Activated CD8-positive, alpha-beta memory T cell treated with anti-CD3 and anti-CD28 coated beads for 24 hours (primary cell): ENCODE data around the gene EMC1.
"Not testable (repeated sequence)": the region's sequence is repeated elsewhere in the genome, so short reads cannot be mapped to it uniquely, and the experiment has no call there.

Experiments
- DNase-seq: peaks from one replicate; pipeline ENCODE4 v3.0.0-alpha.2; 2020

EMC1 gene

DNA sequence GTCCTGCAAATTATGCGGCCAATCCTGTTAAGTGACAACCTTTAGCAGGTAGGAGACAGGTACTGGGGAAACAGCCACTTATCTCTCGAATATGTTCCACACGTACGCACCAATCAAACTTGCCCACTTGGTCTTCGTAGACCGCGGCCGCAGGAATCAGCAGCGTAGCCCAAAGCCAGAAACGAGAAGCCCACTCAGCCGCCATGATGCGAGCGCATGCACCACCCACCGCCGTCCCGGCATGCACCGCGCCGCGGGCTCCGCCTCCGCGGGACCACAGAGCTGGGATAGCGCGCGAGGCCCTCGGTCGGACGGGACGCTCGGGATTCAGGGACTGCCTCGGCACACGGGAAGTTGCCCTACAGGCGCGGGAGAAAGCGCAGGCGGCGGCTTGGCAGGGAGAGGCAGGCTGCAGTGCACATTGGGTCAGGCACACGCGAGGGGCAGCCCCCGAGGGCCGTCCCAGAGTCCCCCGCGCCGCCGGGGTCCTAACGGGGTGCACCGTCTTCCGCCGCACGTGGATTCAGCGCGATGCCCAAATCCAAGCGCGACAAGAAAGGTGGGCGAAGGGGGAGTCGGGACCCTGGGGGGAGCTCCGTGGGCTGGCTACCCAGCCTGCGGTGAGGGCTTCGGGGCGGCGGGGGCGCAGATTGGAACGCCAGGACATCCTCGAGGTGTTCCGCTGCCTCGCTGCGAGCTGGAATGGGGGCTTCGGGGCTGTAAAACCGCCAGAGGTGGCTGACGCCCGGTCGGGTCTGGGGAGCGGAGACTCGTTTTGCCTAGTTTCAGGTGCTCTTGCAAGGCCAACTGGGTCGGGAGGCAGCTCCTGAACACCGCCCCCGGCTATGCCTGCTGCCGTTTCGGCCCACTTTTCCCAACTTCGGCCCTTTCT lies at the start of gene EMC1, which contains the start of gene MRTO4:
Gene EMC1 (minus strand): TSS at position 220 of the 892 bp plus-strand sequence. CDS start 15 bp downstream, at position 205.
Gene MRTO4 (plus strand): TSS at position 501 of the 892 bp plus-strand sequence. CDS start 31 bp downstream, at position 532.
- DNase-seq: peak; percentile 99

DNA sequence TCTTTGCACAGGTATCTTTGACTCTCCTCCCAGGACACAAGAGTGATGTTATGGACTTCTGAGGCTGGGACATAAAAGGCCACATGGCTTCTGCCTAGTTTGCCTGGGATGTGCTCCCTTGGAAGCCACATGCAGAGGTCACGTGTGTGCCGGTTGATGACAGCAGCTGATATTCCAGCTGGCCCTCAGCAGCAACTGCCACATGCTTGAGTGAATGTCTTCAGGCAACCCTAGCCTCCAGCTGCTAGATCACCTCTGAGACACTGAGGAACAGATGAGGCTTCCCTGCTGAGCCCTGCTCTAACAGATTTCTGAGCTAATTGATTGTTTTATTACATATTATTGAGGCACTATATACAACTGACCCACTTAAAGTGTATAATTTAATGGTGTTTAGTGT lies 48.9 kb upstream of the EMC1 start:
- DNase-seq: no peak

DNA sequence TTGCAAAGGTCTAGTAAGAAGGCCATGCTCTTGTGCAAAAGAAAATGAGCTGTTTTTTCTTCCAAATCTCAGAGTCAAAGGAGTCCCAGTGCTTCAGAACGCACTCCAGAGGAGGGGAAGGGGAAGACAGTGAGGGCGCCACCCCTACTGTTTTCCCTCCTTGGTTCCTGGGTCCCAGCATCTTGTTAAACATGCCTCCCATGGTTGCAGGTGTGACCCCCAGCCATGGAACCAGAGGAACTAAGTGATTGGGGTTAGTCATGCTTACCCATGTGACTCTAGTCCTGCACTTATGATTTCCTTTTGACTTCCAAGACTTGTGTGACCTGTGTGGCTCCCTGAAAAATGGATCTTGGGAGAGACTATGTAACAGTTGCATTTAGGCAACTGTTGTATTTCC lies 43.3 kb upstream of the EMC1 start:
- DNase-seq: no peak

DNA sequence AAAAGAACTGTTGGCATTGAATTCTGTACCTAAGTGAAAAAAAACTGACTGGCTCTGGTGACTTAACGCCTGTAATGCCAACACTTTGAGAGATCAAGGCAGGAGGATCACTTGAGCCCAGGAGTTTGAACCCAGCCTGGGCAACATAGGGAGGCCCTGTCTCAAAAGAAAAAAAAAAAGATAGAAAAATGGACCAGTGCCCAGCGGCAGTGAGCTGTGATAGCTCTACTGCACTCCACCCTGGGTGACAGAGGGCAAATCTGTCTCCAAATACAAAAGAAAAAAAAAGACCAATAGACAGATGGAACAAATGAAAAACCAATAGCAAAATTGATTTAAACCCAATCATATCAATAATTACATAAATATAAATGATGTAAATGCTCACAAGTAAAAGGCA lies 37.9 kb upstream of the EMC1 start:
- DNase-seq: no peak

DNA sequence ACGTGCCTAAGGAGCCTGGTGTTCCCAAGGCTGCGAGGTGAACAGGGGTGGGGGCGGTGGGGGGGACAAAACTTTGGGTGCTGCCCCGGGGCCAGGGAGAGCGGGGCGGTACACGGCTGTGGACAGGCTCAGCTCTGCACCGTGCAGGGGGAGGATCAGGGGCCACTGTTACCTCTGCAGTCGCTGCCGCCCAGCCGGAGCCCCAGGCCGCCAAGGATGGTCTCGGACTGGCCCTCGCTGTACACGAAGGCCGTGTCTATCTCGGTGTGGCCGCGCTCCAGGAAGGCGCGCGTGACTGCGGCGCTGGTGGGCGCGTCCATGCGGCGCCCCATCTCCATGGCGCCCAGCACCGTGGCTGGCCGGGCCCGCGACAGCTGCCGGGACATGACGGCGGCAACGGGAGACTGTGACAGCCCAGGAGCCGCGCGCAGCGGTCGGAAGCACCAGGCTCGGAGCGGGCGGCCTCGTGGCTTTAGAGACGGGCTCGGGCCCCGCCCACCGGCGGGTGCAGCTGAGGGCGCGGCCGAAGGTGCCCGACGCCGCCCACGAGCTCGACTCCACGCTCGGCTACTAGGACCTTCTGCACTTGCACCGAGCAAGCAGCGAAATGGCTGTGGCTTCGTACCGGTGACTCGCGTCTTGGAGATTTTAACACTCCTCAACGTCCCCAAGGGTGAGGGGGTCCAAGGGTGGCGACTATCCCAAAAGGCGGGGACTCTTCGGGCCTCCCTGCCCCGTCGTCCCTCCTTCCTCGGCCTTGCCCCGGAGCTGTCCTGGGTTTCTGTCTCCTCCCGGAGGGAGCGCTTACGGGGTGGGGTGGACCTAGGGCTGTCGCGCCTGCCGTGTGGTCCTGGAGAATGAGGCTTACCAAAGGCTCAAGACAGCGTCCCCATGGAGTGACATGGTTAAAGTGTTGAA lies 37.3 kb upstream of the EMC1 start, which contains the start of gene AKR7A3:
Gene AKR7A3 (minus strand): TSS at position 447 of the 918 bp plus-strand sequence. CDS start 61 bp downstream, at position 386.
- DNase-seq: peak; percentile 79

DNA sequence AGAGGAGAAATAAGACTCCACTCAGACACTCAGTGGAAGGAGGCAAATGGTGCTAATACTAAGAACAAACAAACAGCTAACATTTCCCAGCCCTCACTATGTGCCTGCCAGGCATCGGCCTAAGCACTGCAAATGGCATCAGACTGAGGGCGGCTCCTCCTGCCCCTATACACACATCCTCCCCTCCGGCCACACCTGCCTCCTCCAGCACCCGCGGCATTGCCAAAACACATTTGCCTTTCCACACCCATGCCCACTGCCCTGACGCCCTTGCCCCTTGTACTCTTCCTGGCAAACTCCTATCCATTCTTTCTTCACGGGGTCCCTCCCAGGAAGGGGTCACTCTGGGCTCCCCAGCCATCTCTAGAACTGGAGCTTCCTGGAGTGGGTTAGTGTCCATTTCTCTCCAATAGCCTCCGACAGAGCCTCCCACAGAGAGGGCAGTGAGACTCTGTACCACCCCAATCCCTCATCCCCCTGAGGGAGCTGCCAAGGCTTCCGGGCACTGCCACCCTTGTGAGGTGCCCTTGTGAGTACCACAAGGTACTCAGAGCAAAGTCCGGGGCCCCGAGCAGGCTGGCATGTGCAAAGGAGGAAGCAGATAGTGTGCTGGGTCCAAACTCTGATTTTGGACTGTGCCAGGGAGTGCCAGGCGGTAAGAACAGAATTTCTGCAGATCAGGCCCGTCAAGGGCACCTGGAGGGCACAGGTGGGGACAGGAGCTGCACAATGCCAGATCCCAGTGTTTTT lies 36.3 kb upstream of the EMC1 start:
- no peak for DNase-seq

DNA sequence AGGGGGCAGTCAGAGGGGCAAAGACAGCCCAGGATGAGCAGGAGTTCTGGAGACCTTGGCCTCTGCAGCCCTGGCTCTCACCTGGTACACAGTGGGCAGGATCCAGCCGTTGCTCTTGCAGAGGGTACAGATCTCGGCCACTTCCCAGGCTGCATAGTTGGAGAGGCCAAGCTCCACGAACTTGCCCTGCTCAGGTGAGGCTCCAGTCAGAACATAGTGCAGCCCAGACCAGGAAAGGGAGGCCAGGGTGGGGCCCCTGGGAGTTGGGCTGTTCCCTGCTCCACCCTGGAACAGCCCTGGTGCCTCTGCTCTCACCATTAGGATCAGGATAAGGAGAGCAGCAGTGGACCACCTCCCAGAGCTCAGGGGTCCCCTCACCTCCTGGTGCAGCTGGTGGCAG lies 34.5 kb upstream of the EMC1 start:
- DNase-seq: not testable (repeated sequence)

DNA sequence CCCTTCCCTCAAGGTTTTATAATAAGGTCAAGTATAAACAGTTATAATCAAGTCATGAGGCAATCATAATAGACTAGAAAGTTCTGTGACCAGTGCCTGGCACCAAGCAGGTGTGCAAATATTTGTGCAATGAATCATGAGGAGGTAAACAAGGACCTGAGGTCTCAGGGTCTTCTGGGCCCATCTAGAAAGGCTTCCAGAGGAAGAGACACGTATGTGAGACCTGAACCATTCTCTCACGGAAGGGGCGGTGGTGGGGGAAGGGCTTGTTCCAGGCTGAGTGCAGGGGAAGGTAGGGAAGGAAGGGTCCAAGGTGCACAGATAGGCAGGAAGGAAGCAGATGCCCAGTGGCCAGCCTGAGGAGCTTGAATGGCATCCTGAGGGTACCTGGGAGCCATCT lies 34.0 kb upstream of the EMC1 start:
- DNase-seq: not testable (repeated sequence)

DNA sequence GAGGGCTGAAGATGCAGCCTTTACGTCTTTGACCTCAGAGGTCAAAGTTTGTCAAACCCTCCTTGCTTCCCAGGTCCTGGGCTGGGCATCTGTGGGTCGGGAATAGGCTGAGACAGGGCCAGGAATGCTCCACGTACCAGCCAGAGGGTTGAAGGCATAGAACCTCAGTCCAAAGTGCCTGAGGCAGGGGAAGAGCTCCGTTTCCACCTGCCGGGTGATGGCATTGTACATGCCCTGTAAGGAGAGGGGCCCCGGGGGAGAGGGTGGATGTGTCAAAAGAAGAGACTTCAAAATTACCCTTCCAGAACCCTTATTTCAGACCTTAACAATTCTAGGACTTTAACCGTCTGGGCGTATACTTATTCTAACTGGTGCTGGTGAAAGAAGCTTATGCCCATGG lies 33.6 kb upstream of the EMC1 start:
- DNase-seq: no peak

DNA sequence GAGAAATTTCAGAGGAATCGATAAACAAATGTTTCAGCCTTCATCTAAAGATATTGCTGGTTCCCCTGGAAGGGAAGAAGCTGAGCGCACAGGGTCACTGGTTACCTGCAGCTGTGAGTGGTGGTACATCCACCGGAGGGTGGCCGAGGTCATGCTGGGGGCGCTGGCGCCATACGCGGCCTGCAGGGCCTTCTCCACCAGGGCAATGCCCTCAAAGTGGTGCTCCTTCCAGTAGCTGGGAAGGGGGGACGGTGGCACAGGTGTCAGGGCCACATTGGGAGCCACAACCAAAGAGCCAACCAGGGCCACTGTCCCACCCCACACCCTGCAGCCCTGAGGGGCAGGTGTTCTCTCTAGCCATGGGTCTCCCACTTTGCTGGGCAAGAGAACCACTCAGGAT lies 32.6 kb upstream of the EMC1 start:
- DNase-seq: no peak

DNA sequence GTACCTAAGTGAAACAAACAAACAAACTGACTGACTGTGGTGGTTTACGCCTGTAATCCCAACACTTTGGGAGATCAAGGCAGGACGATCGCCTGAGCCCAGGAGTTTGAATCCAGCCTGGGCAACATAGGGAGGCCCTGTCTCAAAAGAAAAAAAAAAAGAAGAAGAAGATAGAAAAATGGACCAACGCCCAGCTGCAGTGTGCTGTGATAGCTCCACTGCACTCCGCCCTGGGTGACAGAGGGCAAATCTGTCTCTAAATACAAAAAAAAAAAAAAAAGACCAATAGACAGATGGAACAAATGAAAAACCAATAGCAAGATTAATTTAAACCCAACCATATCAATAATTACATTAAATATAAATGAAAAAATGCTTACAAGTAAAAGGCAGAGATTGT lies 23.3 kb upstream of the EMC1 start:
- no peak for DNase-seq

DNA sequence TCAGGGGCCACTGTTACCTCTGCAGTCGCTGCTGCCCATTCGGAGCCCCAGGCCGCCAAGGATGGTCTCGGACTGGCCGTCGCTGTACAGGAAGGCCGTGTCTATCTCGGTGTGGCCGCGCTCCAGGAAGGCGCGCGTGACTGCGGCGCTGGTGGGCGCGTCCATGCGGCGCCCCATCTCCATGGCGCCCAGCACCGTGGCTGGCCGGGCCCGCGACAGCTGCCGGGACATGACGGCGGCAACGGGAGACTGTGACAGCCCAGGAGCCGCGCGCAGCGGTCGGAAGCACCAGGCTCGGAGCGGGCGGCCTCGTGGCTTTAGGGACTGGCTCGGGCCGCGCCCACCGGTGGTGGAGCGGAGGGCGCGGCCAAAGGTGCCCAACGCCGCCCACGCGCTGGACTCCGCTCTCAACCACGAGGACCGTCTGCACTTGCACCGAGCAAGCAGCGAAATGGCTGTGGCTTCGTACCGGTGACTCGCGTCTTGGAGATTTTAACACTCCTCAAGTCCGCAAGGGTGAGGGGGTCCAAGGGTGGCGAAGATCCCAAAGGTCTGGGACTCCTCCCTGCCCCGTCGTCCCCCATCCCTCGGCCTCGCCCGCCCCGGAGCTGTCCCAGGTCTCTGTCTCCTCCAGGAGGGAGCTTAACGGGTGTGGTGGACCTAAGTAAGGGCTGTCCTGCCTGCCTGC lies 22.7 kb upstream of the EMC1 start:
- not testable (repeated sequence) for DNase-seq

DNA sequence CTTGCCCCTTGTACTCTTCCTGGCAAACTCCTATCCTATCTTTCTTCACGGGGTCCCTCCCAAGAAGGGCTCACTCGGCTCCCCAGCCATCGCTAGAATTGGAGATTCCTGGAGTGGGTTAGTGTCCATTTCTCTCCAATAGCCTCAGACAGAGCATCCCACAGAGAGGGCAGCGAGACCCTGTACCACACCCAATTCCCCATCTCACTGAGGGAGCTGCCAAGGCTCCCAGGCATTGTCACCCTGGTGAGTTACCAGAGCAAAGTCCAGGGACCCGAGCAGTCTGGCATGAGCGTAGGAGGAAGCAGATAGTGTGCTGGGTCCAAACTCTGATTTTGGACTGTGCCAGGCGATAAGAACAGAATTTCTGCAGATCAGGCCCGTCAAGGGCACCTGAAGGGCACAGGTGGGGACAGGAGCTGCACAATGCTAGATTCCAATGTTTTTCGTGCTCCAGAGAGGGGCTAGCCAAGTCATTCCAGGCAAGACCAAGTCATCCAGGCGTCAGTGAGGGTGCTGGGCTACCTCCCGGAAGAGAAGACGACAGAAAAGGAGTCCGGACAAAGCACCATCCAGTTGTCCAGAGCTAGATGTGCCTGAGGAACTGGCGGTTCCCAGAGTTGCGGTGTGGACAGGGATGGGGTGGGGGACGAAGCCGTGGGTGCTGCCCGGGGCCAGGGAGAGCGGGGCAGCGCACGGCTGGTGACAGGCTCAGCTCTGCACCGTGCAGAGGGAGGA lies 22.0 kb upstream of the EMC1 start:
- DNase-seq: no peak

DNA sequence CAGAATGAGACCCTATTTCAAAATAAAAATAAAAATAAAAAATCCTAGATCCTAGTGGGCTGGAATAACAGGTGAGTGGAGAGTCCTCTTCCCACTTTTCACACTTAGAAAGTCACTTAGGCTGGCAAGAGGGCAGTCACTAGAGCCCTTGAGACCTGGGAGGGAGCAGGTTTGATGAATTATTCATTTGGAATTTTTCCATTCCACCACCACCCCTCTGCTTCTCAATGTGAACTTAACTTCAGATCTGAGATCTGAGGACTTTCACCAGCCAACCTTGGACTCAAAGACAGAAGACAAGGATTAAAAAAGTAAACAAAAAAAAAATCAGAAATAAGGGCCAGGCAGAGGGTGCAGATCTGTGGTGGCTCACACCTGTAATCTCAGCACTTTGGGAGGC lies 20.7 kb upstream of the EMC1 start:
- no peak for DNase-seq

DNA sequence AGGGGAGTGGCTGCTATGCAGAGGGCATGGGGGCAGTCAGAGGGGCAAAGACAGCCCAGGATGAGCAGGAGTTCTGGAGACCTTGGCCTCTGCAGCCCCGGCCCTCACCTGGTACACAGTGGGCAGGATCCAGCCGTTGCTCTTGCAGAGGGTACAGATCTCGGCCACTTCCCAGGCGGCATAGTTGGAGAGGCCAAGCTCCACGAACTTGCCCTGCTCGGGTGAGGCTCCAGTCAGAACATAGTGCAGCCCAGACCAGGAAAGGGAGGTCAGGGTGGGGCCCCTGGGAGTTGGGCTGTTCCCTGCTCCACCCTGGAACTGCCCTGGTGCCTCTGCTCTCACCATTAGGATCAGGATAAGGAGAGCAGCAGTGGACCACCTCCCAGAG lies 19.0 kb upstream of the EMC1 start:
- DNase-seq: not testable (repeated sequence)

DNA sequence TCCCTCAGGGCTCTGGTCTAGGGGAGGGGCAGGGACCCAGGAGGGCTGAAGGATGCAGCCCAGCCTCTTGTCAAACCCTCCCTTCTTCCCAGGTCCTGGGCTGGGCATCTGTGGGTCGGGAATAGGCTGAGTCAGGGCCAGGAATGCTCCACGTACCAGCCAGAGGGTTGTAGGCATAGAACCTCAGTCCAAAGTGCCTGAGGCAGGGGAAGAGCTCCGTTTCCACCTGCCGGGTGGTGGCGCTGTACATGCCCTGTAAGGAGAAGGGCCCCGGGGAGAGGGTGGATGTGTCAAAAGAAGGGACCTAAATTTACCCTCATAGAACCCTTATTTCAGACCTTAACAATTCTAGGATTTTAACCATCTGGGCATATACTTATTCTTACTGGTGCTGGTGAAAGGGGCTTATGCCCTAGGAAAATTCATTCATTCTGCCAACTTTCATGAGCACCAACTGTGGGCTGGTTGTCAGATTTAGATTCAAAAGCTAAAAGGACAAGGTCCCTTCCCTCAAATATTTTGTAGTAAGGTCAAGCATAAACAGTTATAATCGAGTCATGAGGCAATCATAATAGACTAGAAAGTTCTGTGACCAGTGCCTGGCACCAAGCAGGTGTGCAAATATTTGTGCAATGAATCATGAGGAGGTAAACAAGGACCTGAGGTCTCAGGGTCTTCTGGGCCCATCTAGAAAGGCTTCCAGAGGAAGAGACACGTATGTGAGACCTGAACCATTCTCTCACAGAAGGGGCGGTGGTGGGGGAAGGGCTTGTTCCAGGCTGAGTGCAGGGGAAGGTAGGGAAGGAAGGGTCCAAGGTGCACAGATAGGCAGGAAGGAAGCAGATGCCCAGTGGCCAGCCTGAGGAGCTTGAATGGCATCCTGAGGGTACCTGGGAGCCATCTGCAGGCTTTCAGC lies 18.4 kb upstream of the EMC1 start:
- not testable (repeated sequence) for DNase-seq

DNA sequence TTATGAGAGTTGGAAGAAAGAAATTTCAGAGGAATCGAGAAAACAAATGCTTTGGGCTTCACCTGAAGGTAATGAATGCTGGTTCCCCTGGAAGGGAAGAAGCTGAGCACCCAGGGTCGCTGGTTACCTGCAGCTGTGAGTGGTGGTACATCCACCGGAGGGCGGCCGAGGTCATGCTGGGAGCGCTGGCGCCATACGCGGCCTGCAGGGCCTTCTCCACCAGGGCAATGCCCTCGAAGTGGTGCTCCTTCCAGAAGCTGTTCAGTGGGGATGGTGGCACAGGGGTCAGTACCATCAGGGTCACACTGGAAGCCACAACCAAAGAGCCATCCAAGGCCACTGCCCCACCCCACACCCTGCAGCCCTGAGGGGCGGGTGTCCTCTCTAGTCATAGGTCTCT lies 17.1 kb upstream of the EMC1 start:
- no peak for DNase-seq

DNA sequence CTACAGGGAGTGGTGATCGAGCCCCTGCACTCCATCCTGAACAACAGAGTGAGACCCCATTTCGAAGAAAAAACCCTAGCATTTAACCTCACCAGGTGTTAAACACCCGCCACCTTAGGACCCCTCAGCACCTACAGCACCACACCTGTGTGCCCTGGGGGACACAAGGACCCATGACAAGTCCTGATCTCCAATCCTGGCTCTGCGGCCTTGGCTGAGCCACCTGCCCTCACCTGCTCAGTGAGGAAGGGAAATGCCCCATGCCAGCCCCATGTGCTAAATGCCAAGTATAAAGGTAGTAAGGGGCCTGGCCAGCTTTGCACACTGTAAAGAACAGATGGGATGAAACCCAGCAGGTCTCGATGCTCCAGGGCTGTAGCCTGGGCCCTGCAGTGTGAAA lies 11.4 kb upstream of the EMC1 start:
- DNase-seq: no peak

DNA sequence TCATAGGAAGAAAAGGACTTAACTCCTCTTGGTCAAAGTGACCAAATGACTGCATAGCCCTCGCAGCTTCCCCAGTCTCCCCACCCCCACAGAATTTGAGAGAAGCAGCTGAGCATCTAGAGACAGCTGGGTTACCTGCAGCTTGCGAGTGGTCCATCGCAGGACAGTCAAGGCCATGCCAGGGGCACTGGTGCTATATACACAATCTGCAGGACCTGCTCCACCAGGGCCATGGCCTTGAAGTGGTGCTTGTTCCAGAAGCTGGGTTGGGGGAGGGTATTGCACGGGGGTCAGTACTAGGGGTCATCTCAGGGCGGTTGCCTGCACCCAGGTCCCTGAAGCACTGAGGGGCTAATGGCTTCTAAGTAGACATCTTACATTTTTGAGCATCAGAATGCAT lies 10.7 kb upstream of the EMC1 start:
- DNase-seq: peak; percentile 64
